DOHH2 (cell line): ENCODE data around the gene CCDC83.

Source experiments
- H3F3A ChIP-seq: fragments of 200-600 bp; sonication (generic), shearing (Covaris generic); 2 replicates; pipeline ENCODE4 v1.6.0; 2016; ENCODE audit warnings: antibody characterized with exemption, mild to moderate bottlenecking; ENCODE audit not compliant: control insufficient read depth, insufficient read depth
- H3K27ac ChIP-seq: fragments of 200-600 bp; sonication (generic); 2 replicates; pipeline ENCODE4 v1.5.1; 2014; ENCODE audit warnings: low read depth, mild to moderate bottlenecking, low read length, moderate library complexity
- H3K27me3 ChIP-seq: fragments of 200-600 bp; sonication (generic); 2 replicates; pipeline ENCODE4 v1.6.1; 2014; ENCODE audit warnings: mild to moderate bottlenecking, low read length, mixed read lengths; ENCODE audit not compliant: control insufficient read depth
- H3K36me3 ChIP-seq: fragments of 200-600 bp; sonication (generic); 2 replicates; pipeline ENCODE4 v1.6.1; 2014; ENCODE audit warnings: mild to moderate bottlenecking, low read length, moderate library complexity, mixed read lengths; ENCODE audit not compliant: control insufficient read depth
- H3K4me1 ChIP-seq: fragments of 200-600 bp; sonication (generic); 2 replicates; pipeline ENCODE4 v1.6.1; 2014; ENCODE audit warnings: mild to moderate bottlenecking, low read length, mixed read lengths; ENCODE audit not compliant: control insufficient read depth
- H3K4me2 ChIP-seq: fragments of 200-600 bp; sonication (generic); 2 replicates; pipeline ENCODE4 v1.6.0; 2014; ENCODE audit warnings: mild to moderate bottlenecking, low read length, moderate library complexity
- H3K4me3 ChIP-seq: fragments of 200-600 bp; sonication (generic); 2 replicates; pipeline ENCODE4 v1.5.1; 2014; ENCODE audit warnings: mild to moderate bottlenecking, low read length, mixed read lengths
- H3K79me2 ChIP-seq: fragments of 200-600 bp; sonication (generic); 2 replicates; pipeline ENCODE4 v1.6.1; 2014; ENCODE audit warnings: mild to moderate bottlenecking, low read length, mixed read lengths; ENCODE audit not compliant: control insufficient read depth
- H3K9me2 ChIP-seq: fragments of 200-600 bp; sonication (generic); replicated peaks from 2 replicates; pipeline ENCODE4 v1.6.1; 2014; ENCODE audit warnings: mild to moderate bottlenecking, low read length, mixed read lengths; ENCODE audit not compliant: control insufficient read depth
- H3K9me3 ChIP-seq: fragments of 200-600 bp; sonication (generic); 2 replicates; pipeline ENCODE4 v1.6.1; 2014; ENCODE audit warnings: antibody characterized with exemption, low read length, mixed read lengths; ENCODE audit not compliant: control insufficient read depth, insufficient read depth
- H4K20me1 ChIP-seq: fragments of 200-600 bp; sonication (generic); 2 replicates; pipeline ENCODE4 v1.6.0; 2014; ENCODE audit warnings: low read depth, mild to moderate bottlenecking, antibody characterized with exemption, low read length, moderate library complexity; ENCODE audit not compliant: control insufficient read depth, insufficient read depth
- CTCF ChIP-seq: fragments of 200-600 bp; sonication (generic); IDR thresholded peaks from one replicate; pipeline ENCODE4 v1.5.1; 2014; ENCODE audit warnings: antibody characterized with exemption, mild to moderate bottlenecking, low read depth, low read length; ENCODE audit not compliant: poor library complexity, severe bottlenecking
- EZH2phosphoT487 ChIP-seq: fragments of 200-600 bp; sonication (generic); IDR thresholded peaks from 2 replicates; pipeline ENCODE4 v1.6.1; 2017; ENCODE audit warnings: borderline replicate concordance, mild to moderate bottlenecking, antibody characterized with exemption, low read length, moderate library complexity, mixed read lengths

The CCDC83 gene

GRCh38 chr11:85948884-85949283 is 93.7 kb downstream of the CCDC83 start:
- peaks cover 10% of the 10 kb centered on the region; the same call in 1 of the 2 replicates for H3K9me3 ChIP-seq
- no peak overlapping the region for H3K4me3 ChIP-seq
- no peak for TF ChIP-seq EZH2phosphoT487
- TF ChIP-seq CTCF: no peak
- no peaks in the 10 kb centered on the region for H4K20me1 ChIP-seq
- no peak overlapping the region for H3K27ac ChIP-seq
- H3F3A ChIP-seq: no peaks in the 10 kb centered on the region
- H3K36me3 ChIP-seq: no peaks in the 10 kb centered on the region
- H3K79me2 ChIP-seq: no peaks in the 10 kb centered on the region
- no peak overlapping the region for H3K4me2 ChIP-seq
- H3K27me3 ChIP-seq: no peaks in the 10 kb centered on the region
- H3K4me1 ChIP-seq: peaks cover 6% of the 10 kb centered on the region; the same call in 1 of the 2 replicates
- no peaks in the 10 kb centered on the region for H3K9me2 ChIP-seq

GRCh38 chr11:85949798-85950197 is 94.6 kb downstream of the CCDC83 start:
- Histone ChIP-seq H3K9me3 (peaks cover 9% of the 10 kb centered on the region; the same call in 1 of the 2 replicates), H3K79me2 (no peaks in the 10 kb centered on the region), H3K27me3 (no peaks in the 10 kb centered on the region), H3K4me1 (peaks cover 6% of the 10 kb centered on the region; the same call in 1 of the 2 replicates), H3K9me2 (no peaks in the 10 kb centered on the region), H4K20me1 (no peaks in the 10 kb centered on the region), H3K27ac (no peak overlapping the region), H3F3A (no peaks in the 10 kb centered on the region), H3K4me2 (no peak overlapping the region), H3K4me3 (no peak overlapping the region), H3K36me3 (no peaks in the 10 kb centered on the region)
- no peak for TF ChIP-seq CTCF
- TF ChIP-seq EZH2phosphoT487: no peak

- Histone ChIP-seq H3F3A (no peaks in the 10 kb centered on the region), H3K9me2 (no peaks in the 10 kb centered on the region), H3K4me2 (no peak overlapping the region), H3K9me3 (peaks cover 2% of the 10 kb centered on the region; the same call in 1 of the 2 replicates), H3K4me3 (no peak overlapping the region), H3K4me1 (peaks cover 6% of the 10 kb centered on the region; the same call in 1 of the 2 replicates), H4K20me1 (no peaks in the 10 kb centered on the region), H3K27me3 (no peaks in the 10 kb centered on the region), H3K36me3 (peaks cover under 1% of the 10 kb centered on the region), H3K27ac (no peak overlapping the region), H3K79me2 (no peaks in the 10 kb centered on the region)
- TF ChIP-seq EZH2phosphoT487 (no peak), CTCF (no peak)
These were observed 95.3 kb downstream of the CCDC83 start for GRCh38 chr11:85950317-85951048.
